ENCODE results near the gene PF4V1.

- TF ChIP-seq CTCF (IDR thresholded peaks at IDR 0.05; ENCODE audit: borderline replicate concordance, extremely low read depth, low read length, poor library complexity, severe bottlenecking) (no peak), EZH2 (IDR thresholded peaks at IDR 0.05; ENCODE audit: borderline replicate concordance, low read depth, low read length, severe bottlenecking) (no peak)
Measured at GRCh38 chr4:73883306-73883705, 30.2 kb downstream of the PF4V1 start.
